GM21576 (cell line): ENCODE measurements around the gene DLG2.
"Not testable (repeated sequence)": the region's sequence is repeated elsewhere in the genome, so short reads cannot be mapped to it uniquely, and the experiment has no call there.

Experiments
- ATAC-seq: cut with Tn5 transposase; IDR thresholded peaks from one replicate; pipeline ENCODE4 v1.9.1; 2021; ENCODE audit warnings: mild to moderate bottlenecking, moderate library complexity; ENCODE audit not compliant: unreplicated experiment

Gene DLG2

DNA sequence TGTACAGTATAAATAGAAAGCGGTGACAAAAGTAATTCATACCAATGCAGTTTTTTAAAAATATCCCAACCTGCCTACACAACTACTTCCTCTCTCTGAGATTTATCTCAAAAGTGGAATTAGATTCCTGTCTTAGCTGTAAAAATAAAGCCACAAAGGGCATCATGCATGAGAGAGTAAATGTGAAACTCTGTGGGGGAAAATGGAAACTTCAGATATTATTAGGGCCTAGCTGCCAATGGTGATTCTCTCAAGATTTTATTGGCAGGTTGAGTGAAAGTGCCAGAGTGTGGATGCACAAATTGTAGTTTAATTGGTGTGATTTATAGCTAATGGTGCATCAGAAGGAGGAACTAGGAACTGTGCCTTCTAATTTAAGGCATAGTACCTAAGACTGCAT, 1984.0 kb downstream of the DLG2 start:
- no peak for ATAC-seq

DNA sequence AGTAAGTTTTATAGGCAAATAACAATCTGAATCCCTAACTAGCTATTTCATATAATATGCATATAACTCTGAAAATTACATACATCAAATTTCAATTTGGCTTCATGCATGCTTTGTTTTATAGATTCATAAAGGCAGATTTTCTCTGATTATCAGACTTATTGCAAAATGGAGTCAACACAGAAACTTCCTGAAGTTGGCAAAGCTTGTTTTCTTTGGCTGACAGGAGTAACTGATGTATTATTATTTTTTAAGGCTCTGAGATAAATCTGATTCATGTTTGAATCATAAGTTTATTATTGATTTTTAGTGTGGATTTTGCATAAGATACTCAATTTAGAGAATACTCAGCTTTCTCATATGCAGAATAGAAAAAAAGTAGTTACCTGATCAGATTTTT, 1984.6 kb downstream of the DLG2 start:
- ATAC-seq: no peak

DNA sequence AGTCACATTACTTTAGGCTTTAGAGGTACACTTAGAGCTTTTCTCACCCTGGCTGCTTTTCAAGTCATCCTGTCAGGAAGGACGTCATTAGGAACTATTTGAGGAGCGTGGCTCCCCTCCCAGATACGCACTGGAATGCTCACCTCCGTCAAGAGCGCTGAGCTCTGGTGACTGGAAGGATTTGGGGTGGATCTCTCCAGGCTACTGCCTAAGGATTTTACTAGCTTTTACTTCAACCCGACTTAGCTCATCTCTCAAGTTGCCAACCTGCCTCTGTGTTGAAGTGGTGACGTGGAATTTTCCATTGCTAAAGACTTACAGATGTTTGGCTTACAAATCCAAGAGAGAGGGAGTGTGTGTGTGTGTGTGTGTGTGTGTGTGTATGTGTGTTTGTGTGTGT, 1985.6 kb downstream of the DLG2 start:
- ATAC-seq: no peak

DNA sequence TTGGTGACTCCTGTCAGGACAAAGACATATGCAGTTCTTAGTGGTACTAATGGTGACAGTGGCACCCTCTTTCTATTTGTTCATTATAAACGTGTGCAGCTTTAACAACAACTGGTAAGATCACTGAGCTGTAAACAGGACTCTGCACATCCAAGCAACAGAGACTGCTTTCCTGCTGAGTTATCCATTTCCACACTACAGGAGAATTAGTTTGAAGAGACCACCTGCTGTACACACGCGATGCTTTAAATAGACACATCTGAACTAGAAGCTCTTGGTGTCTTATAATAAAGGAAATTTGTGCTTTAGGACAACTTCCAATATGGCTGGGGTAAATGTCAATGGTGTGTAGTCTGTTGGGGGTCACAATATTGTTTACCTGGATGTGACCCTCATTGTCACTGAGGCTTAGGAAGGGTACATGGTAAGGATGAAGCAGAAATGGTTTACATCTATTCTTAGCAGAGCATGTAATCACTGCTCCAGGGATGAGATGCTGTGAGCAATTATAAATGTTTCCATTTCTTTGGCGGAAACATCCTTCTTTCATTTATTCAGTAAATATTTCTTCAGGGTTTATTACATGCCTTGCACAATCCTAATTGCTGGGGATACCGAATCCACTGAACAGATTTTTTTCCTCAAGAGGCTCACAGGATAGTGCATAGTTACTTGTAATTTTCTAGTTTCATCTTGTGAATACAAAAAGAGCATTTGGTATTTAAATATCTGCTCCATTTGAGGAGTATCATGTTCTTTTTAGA, 1987.0 kb downstream of the DLG2 start:
- no peak for ATAC-seq

DNA sequence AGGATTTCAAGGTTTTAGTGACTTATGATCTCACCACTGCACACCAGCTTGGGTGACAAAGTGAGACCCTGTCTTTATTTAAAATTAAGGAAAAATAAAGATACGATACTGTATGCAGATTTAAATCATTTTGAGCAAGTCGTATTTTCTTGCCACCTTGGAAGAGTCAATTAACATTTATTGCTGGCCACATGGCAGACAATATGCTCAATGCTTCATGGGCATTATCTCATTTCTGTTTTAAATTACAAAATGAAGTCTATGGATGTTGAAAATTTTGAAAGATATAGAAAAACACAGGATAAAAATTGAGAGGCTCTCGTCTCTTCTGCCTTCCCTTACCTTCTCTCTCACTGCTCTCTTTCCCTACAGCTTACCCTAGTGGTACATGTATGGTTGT, 1992.0 kb downstream of the DLG2 start:
- no peak for ATAC-seq

DNA sequence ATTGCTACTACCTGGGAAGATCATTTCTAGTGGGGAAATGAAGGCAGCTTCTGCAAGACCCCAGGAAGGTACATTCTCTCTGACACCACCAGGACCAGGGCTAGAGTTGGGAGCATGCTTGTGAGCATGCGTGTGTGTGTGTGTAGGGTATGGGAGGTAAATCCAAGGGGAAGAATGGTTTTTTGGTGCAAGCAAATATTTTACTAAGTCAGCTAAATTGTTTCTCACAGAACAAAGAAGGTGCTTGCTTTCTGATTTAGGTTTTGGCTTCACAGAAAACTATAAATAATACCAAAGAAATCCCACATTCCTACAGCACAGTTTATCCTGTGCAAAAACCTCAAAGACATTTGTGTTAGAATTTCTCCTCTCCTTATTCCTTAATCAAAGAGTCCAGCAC, 1996.9 kb downstream of the DLG2 start:
- ATAC-seq: no peak

DNA sequence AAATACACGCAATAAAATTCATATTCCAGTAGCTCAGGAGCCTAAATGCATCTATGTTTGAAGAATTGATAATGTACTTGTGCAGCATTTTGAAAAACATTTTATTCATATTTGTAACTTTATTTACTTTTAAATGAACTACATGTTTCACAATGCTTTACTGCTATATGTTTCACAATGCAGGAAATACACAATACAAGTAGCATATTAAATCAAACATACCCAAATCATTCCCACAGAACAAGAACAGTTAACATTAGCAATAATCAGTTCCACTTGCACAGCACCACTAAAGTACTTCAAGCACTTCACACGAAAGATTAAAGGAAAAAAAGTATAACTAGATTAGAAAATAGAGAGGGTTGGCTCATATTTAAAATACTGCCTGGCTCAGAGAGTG, 1997.4 kb downstream of the DLG2 start:
- ATAC-seq: no peak

DNA sequence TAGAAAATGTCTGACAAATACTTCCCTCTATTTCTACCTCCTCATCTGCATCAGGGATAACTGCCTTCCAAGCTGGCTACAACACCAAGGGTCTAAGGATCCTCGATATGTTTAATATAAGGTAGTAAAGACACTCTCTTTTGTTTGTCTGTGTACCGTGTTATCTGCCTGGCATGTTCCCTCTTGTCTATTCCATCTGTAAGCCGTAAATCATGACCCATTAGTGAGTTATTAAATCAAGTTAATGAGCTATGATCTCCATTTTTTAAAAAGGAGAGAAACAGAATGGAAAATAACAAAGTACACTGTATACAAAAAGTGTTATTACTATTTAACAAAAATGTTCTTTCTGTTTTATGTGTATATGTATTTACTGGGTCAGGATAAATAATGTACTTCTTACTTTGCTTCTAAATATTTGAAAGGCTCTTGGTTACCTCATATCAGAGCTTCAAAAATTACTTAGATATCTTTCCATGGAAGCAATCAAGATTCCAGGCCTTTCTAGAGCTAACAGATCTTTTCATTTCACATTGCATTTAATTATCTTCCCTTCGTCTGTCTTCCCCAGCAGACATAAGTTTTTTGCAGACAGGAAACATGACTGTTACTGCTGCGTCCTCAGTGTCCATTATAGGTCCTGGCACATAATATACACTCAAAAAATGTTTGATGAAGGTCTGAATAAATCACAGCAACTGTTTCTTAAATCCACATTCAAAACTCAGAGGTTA, 1998.4 kb downstream of the DLG2 start:
- no peak for ATAC-seq

DNA sequence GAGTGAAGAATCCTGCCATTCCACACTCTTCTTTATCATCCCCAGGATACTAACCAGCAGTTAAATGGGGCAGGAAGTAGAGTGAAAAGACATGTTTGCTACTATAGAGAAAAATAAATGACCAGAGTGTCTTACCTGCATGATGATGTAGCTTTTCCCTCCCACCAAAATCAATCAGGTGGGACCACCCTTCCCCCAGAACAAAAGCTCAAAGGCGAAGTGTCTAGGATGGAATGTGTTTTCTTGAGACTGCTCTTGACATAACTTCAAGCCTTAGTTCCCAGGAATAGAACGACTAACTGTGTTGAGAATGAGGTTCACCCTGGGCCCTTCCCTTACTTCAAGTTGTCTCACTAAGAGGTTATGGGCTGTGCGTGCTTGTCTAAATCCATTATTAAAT, 2001.8 kb downstream of the DLG2 start:
- ATAC-seq: no peak

DNA sequence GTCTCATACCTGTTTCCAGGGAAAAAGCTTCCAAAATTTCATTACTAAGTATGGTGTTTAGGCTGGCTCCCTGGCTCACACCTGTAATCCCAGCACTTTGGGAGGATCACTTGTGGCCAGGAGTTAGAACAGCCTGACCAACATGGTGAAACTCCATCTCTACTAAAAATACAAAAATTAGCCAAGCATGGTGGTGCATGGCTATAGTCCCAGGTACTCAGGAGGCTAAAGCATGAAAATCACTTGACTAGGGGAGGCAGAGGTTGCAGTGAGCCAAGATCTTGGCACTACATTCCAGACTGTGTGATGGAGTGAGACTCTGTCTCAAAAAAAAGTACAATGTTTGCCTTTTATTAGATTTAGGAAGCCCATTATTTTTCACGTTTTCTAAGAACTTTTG, 2009.5 kb downstream of the DLG2 start:
- ATAC-seq: no peak

DNA sequence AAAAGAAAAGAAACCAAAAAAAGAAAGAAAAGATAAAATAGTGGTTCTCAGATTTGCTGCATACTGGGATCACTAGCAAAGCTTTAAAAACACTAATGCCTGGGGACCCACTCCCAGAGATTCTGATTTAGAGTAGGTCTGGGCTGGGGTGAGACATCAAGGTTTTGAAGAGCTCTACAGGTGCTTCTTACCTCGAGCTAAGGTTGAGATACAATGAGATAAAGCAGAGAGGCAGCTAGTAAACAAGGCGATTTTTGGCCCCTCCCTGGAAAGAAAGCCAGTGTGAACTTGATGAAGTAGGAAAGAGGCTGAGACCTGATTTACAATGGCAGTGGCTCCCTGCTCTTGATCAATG, 2013.4 kb downstream of the DLG2 start:
- ATAC-seq: peak; percentile 33

DNA sequence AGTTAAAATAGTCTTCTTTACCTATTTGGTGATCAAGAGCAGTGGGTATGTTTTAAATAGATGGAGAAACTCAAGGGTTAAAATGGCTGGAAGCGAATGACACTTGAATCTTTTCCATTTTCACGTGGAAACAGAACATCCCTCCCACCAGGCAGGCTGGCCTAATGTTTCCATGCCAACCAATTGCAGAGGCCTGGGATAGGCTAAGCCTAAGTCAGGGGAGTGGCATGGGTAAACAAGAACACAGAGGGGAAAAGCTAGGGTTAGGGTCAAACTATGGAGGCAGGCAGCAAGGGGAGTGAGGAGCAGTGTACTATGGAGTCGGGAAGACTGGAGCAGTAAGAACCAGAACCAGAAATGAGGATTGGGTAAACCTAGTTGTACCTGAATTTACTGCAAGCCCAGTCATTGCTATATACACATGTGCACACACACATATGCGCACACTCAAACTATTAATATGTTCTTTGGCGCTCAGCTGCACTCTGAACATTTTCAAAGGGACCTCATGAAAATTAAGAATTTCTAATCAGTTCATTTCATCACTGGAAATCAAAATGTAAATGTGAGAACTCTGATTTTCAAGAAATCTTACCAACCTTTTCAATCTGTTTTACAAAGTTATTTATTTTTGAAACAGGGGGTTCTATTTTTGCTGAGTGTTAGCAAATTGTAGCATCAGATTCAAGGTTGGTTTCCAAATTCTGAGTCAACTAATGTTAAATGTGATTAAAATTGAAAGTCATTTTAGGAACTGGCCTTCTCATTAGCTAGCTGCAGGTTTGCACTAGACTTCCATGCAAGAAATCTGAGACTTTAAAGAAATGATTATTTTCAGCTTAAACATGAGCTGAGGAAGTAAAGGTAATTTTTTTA, 2014.0 kb downstream of the DLG2 start:
- peak; percentile 92 for ATAC-seq

DNA sequence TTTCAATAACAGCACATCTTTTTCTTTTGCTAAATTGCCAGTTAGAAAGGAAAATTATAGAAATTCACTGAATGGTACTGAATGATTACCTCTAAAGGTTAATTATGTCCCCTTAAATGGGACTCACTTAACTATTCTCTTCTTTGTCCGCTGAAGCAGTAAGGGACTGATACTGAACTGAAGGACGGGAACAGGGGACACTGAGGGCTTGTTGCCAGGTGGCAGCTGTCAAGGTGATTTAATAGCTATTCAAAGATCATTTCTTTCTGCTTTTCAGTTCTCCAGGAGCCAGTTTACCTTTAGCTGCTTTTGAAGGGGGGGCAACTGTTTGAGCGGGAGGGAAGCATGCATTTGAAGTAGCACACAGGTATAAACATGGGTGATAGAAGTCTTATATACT, 2015.5 kb downstream of the DLG2 start:
- no peak for ATAC-seq

DNA sequence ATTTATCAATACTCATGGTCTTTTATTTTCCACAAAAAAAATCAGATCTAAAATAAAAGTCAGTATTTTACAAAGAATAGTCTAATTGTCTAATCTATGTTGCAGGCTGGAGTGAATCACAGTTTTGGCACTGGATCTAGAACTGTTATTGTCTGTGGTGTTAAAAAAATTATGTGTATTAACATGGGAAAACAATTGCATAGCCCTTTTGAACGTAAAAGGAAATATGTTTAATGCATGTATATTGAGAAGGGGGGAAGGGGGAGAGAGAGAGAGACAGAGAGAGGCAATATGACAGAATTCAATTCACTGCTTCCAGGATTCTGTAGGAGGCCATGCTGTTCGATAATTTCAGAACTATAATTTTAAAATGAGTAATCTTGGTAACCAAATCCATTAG, 2016.1 kb downstream of the DLG2 start:
- no peak for ATAC-seq

DNA sequence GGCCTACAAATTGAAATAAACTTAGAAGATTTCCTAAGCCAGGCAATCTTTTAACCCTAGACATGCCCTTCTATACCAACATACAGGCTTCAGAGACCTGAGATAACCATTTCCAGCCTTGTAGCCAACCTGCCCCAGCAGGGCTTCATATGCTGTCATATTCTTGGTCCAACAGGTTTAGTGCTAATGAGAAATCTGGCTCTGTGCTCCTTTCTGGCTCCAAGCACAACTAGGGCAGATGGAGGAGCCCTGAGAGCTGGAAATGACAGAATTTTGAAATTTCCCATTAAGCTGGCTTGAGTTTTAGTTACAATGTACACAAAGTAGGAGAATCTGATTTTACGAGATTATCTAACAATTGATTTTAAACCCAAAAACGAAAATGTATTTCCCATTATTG, 2018.0 kb downstream of the DLG2 start:
- no peak for ATAC-seq

DNA sequence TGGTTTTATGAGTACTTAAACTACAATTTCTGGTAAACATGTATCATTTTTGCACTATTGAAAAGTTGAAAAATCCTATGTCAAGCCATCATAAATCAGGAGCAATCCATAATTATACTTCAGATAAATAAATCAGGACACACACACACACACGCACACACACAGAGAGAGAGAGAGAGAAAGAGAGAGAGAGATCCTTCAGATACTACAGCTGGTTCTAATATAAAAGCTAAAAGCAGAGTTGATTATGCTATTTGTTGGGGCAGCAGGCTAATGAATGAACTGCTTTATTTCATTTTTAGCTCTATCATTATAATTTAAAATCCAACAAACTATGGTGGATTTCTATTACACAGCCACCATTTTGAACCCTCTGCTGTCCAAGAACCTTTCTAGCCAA, 2018.6 kb downstream of the DLG2 start:
- ATAC-seq: no peak

DNA sequence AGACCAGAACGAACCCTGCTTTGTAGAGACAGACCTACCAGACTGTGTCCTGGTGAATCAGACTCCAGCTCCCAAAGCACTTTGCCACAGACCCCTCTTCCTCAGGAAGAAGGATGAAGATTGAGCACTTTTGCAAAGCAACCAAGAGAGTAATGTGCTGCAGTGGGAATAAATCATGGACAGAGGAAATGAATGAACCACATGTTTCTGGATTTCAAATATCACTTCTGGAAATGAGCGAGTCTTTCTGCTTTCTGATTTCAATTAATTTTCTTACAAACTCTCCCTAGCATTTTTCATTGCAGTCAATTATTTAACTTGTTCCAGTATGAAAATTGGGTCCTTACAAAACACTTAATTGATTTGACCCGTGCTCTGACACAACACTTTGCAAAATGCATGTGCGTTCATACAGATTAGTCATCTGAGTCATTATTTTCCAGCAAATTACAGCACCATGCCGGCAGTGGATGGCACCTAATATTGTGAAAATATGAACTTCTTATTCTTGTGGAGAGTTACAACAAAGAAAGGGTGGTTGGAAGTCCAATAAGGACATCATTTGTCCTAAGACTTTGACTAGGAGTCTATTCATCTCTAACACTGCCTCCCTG, 2025.1 kb downstream of the DLG2 start:
- ATAC-seq: no peak

DNA sequence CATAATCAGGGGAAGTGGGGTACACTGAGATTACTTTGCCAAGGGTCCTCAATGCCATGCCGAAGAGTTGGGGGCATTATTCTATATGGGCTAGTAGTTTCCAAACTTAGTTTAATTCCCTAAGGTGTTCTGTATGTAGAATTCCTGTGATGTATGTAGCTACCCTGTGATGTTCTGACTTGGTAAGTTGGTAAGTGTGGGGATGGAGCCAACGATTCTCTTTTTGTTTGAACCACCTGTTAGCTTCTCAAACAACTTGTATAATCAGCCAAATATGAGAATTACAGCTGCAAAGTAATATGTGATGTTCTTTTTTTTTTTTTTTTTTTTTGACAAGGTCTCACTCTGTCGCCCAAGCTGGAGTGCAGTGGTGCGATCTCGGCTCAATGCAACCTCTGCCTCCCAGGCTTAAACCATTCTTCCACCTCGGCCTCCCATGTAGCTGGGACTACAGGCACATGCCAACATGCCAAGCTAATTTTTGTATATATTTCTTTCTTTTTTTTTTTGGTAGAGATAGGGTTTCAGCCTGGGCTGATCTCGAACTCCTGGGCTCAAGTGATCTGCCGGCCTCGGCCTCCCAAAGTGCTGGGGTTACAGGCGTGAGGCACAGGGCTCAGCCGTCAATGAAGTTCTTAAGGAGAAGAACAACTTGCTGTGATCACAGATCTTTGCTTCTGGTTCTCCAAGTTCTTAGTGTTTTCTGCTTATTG, 2025.8 kb downstream of the DLG2 start:
- no peak for ATAC-seq

DNA sequence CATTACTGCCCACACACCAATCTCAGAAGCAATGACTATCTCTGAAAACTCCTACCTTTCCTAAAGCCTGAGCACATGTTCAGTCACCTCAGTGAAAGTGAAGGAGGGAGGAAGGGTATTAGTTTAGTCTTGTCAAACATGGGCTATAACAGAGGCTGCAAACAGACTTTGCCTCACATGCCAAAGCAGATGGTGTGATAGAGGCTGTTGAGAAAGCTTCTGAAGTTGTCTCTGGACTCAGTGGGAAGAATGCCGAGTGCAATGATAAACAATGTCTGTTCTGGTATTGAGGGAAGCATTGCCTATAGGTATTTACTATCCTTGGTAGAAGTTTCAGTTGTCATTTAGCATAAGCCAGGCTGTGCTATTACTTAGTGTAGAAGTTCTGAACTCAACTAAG, 2026.5 kb downstream of the DLG2 start:
- ATAC-seq: no peak

DNA sequence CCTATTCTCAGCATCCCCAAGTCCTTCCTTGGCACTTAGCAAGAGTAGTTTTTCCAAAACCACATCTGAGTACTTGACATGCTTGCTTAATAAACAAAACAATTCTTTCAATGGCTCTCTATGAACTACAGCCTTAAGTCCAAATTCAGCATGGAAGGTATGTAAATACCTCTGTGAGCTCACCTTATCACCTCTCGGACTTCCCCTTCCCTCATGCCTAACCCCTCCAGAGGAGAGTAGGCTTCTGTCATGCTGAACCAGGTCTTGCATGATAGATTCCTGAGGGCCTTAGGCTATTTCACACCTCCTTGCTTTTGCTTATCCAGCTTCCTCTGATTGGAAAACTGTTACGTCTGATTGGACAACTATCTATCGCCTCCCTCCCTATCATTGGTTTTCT, 2028.1 kb downstream of the DLG2 start:
- ATAC-seq: no peak

DNA sequence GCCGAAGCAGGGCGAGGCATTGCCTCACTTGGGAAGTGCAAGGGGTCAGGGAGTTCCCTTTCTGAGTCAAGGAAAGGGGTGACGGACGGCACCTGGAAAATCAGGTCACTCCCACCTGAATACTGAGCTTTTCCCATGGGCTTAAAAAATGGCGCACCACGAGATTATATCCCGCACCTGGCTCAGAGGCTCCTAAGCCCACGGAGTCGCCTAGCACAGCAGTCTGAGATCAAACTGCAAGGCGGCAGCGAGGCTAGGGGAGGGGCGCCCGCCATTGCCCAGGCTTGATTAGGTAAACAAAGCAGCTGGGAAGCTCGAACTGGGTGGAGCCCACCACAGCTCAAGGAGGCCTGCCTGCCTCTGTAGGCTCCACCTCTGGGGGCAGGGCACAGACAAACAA, 2039.3 kb downstream of the DLG2 start:
- ATAC-seq: not testable (repeated sequence)
